NCI-H524 treated with DMSO at 0.1 percent for 48 hours (cell line): ENCODE results near the gene NSD1.
"Not testable (repeated sequence)": the region's sequence is repeated elsewhere in the genome, so short reads cannot be mapped to it uniquely, and the experiment has no call there.

Experiments
- DNase-seq: peaks from one replicate; lab custom pipeline; 2025; lab: John Stamatoyannopoulos, UW

The NSD1 gene

GRCh38 chr5:177177847-177178437, 44.4 kb downstream of the NSD1 start:
- not testable (repeated sequence) for DNase-seq

- DNase-seq, result no peak
Observed at GRCh38 chr5:177178733-177179304, 45.2 kb downstream of the NSD1 start.

- no peak for DNase-seq
Observed at GRCh38 chr5:177179431-177179830, 45.9 kb downstream of the NSD1 start.

DNA sequence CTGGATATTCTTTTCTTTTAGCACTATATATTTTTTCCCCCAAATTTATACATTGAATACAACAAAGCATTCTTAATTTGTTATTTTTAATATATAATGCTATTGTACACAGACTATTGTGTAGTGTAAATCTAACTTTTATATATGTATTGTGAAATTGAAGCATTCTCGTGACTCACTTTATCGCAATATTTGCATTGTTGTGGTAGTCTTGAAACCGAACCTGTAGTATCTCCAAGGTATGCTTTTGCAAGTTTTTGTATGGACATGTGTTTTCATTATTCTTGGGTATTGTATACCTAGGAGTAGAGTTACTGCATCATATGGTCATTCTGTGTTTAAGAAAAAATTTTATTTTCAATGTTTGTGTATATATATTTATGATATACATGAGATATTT, 49.6 kb downstream of the NSD1 start:
- no peak for DNase-seq

DNA sequence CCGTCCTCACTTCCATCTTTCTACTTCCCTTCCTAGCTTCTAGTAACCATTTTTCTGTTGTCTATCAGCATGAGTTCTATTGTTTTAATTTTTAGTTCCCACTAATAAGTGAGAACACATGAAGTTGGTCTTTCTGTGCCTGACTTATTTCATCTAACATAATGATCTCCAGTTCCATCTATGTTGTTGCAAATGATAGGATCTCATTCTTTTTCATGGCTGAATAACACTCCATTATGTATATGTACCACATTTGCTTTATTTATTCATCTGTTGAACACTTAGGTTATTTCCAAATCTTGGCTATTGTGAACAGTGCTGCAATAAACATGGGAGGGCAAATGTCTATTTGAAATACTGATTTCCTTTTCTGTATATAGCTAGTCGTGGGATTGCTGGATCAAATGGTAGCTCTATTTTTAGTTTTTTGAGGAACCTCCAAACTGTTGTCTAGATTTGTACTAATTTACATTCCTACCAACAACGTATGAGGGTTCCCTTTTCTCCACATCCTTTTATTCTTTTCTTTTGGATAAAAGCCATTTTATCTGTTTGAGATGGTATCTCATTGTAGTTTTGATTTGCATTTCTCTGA, 50.3 kb downstream of the NSD1 start:
- DNase-seq, result no peak

- no peak for DNase-seq
Observed at GRCh38 chr5:177185993-177186392, 52.4 kb downstream of the NSD1 start.

GRCh38 chr5:177186645-177187044, 53.1 kb downstream of the NSD1 start:
- no peak for DNase-seq

GRCh38 chr5:177188775-177189174, 55.2 kb downstream of the NSD1 start:
- DNase-seq, result no peak

DNA sequence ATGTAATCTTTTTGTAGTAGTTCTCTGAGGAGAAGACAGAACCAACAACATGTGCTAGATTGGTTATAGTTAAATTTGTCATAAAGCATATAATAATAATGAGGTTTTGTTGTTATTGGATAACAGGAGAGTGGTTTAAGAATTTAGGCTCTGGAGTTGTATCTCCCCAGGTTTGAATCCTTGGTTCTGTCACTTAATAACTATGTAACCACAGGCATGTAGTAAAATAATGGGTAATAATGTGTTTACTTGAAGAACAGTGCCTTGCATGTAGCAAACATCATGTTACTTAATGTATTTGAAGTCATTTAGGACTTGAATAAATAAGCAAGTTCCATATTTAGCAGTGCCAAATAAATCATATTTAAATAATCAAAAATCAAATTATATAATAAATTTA, 55.8 kb downstream of the NSD1 start:
- no peak for DNase-seq

- no peak for DNase-seq
Observed at GRCh38 chr5:177189965-177190364, 56.4 kb downstream of the NSD1 start.

- DNase-seq, result no peak
Observed at GRCh38 chr5:177194268-177194667, 60.7 kb downstream of the NSD1 start.

- DNase-seq, result no peak
Observed at GRCh38 chr5:177195307-177195952, 61.9 kb downstream of the NSD1 start.

DNA sequence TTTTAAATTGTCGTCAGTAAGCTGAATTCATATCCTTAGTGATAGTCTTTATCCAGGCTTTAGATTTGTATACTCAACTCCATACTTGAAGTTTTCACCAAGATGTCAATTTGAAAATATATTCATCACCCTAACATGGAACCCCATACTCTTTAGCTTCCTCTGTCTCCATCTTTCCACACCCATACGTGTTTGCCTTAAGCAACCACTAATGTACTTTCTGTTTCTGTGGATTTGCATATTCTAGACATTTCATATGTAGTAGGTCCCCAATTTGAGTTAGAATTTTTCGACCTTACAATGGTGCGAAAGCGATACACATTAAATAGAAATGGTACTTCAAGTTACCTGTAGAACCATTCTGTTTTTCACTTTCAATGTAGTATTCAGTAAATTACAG, 65.2 kb downstream of the NSD1 start:
- DNase-seq, result no peak

DNA sequence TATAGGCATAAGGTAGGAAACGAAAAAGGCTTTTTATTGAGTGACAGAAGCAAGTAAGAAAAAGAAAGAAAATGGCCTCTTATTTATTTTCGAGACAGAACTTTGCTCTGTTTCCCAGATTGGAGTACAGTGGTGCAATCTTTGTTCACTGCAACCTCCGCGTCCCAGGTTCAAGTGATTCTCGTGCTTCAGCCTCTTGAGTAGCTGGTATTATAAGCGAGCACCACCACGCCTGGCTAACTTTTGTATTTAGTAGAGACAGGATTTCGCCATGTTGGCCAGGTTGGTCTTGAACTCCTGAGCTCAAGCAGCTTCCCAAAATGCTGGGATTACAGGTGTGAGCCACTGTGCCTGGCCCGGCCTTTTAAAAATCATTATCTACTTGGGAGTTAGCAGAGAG, 70.7 kb downstream of the NSD1 start:
- no peak for DNase-seq

- no peak for DNase-seq
Observed at GRCh38 chr5:177209610-177210009, 76.0 kb downstream of the NSD1 start.

DNA sequence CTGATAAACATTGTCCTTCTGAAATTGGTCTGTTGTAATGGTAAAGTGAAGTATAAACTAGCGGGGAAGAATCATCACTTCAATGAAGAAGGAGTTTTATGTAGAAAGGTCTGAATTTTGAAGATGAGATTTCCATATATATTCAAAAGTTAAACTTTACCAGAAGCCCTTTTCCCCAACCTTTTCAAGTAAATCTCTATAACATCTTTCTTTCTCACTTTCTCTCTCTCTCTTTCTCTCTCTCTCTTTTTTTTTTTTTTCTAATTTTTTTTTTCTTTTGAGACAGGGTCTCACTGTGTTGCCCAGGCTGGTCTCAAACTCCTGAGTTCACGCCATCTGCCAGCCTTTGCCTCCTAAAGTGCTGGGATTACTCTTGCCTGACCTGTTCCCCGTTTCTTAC, 78.7 kb downstream of the NSD1 start:
- no peak for DNase-seq

GRCh38 chr5:177220576-177220975, 87.0 kb downstream of the NSD1 start:
- peak; percentile 21 for DNase-seq

- DNase-seq, result no peak
Observed at GRCh38 chr5:177222269-177222668, 88.7 kb downstream of the NSD1 start.

GRCh38 chr5:177225798-177226197, 92.2 kb downstream of the NSD1 start:
- DNase-seq, result no peak

DNA sequence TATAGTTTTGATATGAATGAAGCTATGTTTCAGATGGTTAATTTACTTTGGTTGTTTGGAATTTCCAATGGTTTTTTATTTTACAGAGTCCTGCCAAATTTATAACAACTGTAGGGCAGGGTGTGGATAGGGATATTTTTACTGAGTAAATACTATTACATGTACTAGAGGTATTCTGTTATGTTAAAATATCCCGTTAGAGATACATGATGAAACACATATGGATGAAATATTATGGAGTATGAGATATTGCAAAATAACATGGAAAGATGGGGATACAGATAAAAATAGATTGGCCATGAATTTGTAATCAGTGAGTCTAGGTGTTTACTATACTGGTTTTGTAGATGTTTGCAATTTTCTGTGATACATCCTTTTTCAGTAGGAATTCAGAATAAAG, 93.3 kb downstream of the NSD1 start:
- DNase-seq, result no peak

DNA sequence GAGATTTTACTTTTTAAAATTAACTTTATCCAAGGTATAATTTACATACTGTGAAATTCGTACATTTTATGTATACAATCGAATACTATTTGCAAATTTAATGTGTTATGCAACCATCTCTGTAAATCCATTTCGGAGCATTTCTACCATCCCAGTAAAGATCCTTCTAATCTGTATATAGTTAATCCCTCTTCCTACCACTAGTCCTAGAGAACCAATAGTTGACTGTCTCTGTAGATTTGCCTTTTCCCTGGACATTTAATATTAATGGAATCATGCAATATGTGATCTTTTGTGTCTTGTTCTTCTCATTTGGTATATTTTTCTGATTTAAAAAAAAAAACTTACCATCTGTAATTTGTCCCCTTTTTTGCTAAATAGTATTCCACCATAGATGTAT, 95.2 kb downstream of the NSD1 start:
- no peak for DNase-seq

- DNase-seq, result no peak
Observed at GRCh38 chr5:177230660-177231059, 97.1 kb downstream of the NSD1 start.

GRCh38 chr5:177231479-177232250, 98.1 kb downstream of the NSD1 start:
- no peak for DNase-seq
